HUDEP-2 (cell line): ENCODE measurements around the gene PDE3A.
A peak's percentile ranks its signal among the peaks of the same experiment; 100 is the strongest.

Experiments used
- DNase-seq, 76 experiments: peaks; one replicate each; lab custom pipeline; 2025; ENCODE audit not compliant: unreplicated experiment in 76 of 76; lab: John Stamatoyannopoulos, UW

The PDE3A gene

DNA sequence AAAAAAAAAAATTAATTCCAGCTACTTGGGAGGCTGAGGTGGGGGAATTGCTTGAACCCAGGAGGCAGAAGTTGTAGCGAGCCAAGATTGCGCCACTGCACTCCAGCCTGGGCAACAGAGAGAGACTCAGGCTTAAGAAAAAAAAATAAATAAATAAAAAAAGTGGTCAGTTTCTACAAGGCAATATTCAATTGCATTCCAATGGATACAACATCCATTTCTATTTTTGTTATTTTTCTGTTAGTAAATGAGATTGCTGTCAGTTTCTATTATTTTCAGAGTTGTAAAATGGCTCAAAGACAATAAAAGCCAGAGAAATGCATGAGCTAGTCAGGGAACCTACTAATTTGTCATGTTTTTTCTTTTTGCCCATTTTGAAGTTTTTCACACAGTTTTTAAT lies 119.2 kb downstream of the PDE3A start:
- no peak for DNase-seq

DNA sequence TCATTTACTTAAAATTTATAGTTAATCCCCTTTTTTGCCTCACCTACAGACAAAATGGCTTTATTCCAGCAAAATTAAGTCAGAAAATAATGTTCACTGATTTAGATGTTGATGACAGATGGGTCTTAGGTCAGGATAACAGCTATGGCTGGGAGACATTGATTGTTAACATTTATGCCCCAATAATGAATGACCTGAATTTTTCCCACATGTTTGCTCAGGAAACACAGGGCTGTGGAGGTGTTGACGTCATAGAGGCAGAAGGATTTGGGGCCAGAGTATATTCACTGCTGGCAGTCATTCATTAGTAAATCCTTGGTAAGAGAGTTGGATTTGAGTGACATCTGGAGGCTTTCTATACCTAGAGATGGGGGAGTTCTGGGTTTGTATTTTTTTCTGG lies 121.3 kb downstream of the PDE3A start:
- no peak for DNase-seq

DNA sequence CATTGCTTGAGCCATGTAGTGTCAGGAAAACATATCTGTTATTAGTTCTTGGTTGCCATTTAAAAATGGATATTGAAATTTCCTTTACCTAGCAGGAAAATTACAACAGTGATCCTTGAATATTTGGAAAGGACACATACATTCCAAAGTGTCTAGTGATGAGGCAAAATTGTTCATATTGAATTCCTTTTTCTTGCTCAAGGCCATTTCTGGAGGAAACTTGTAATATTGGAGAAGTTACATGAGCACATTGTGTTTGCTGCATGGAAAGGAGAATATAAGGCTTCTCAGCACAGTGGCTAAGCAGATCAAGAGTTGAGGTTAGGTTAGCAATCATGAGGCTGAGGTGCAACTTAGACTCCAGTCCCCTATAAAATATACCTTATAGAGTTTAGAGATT lies 121.9 kb downstream of the PDE3A start:
- no peak for DNase-seq

DNA sequence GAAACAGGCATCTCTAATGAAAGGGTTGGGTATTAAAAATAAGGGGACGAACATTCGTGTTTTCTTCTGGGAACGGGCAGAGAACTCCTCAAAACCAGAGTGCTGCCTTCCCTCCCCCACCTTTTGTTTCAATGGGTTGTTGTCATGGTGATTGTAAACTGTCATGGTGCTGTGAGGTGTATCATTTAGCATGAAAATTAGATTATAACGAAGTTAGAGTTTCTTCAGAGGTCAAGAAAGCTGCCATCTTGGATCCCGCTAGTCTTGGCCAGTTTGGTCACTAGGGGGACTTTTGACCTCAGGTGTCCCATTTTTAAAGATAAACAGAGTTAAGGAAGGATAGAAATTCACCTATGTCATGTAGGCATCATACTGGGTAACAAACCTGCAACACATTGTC lies 123.0 kb downstream of the PDE3A start:
- no peak for DNase-seq

DNA sequence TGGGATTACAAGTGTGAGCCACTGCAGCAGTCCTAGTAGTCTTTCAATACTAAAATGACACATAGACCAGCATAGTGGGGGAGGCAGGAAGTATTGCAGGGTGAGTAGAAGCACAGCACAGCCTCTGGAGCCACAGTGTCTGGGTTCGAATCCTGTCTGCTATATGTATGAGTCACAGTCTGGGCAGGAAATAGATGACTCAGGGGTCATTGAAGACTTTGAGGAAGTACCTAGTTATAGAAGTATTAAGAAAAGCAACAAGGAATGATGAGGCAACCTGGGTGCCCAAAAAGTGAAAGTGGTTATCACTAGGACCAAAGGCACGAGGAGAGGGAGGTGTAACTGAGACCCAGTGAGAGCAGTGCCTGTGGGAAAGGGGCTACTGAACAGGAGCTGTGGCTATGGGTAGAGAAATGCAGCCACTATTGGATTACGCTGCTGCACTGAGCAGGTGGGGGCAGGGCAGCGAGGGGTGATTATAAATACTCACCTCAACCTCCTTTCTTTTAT lies 124.0 kb downstream of the PDE3A start:
- peak in 3 of 76 experiments; percentile 0 to 26 (median 6) for DNase-seq

DNA sequence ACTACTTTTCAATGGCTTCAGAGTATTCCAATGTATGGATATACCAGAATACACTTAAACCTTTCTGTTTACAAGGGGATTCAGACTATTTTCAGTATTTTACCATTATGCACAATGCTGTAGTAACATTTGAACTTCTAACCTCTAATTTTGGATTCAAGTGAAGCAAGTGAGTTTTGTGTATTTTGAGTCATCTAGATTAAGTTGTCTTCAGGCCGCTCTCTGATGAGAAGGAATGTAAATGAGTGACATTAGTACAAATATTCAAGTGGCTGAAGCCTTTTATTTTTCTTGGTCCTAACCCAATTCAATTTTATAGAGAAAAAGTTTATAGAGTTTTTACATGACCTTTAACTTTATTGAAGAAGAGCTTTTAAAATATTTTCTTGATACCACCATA lies 125.6 kb downstream of the PDE3A start:
- DNase-seq, result no peak

DNA sequence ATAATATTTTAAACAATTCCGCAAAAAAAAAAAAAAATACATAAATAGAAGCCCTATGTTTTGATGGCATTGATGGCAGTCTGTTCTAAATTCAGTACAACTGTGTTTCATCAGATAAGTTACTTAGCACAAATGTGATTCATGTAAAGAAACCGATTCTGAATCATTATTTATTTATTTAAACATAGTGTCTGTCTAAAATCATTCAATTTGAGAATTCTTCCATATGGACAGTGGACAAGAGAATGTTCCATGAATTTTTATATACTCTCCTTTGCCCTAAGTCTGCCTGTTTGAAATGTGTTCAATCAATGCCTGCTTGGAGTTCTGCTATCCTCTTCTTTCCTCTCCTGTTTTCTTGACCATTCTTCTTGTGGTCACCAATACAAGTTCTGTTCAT lies 126.5 kb downstream of the PDE3A start:
- no peak for DNase-seq

DNA sequence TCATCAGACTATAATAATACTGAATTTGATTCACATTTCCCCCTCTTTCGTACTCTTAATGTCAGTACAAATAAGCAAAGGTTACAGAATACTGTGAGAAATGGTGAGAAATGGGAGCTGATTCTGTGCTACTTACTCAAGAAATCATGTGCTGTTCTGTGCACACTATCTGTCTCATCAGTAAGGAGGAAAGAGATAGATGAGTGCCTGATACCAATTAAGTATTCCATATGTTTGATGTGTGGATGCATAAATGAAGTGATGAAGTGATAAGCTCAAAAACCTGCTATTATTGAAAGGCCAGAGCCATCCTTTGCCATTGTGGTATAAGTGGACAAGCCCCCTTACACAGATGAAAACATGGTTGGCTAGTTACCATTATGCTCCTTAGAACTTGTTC lies 127.7 kb downstream of the PDE3A start:
- DNase-seq, result no peak

DNA sequence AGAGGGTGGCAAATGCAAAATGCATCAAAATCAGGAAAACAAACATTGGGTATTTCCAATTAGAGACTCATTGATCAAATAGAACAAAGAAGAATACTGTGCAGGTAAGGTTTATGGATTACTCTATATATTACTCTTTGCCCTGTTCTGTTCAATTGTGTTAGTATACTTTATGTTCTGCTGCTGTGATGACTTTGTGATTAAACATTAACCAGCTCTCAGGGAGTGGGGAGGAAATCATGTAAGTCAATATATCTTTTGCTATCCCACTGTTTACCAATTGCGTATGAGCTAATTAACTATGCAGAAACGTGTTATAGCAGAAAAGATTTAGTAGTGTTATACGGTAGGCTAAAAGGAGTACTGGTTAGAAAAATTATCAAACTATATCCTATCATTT lies 129.4 kb downstream of the PDE3A start:
- DNase-seq, result no peak

DNA sequence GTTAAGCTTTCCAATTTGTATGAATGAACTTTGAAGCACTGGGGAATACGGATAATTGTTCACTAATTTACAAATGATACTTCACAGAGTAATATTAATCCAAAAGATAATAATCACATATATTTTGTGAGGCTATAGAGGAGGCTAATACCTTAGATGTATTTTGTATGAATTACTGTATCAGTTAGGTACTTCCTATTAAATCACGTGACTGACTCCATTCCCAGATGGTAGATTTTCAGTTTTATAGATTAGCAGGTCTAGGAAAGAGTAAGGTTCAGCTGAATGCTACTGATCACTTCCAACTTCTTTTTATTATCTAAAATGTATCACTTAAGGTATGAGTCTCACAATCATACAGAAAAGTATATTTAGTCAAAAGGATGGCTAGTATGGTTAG lies 133.6 kb downstream of the PDE3A start:
- DNase-seq, result no peak

DNA sequence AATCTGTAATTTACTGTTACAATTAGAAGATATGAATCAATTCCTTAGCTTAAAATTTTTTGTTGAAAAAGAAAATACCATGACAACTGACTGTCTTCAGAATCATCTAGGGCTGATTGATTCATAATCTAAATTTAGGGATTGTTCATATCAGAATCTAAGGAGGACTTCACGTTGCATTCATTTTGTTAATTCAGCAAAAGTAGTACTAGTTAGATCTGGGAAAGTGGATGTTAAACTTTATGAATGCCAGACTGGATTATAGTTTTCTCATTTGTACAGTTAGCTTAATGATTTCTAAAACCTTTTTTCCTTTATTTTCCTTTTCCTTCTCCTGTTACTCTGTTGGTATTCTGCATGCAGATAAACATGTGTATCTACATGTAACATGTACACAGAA lies 135.5 kb downstream of the PDE3A start:
- no peak for DNase-seq

DNA sequence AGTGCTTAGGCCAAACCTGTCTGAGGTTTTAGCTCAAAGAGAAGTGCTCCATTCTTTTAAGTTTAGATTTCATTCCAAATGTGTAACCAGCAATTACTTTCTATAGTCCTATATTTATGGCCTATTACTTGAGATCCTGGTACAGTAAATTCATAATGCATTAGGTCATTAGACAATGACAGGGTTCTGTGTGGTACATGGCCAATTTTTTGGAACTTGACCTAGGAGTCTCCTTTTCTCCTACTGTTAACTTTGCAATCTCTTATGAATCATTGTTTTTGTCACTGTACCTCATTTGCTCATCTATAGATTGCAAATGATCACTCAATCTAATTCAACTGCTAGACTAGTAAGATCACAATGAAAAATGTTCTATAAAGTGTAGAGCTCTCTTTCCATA lies 136.7 kb downstream of the PDE3A start:
- DNase-seq, result no peak

DNA sequence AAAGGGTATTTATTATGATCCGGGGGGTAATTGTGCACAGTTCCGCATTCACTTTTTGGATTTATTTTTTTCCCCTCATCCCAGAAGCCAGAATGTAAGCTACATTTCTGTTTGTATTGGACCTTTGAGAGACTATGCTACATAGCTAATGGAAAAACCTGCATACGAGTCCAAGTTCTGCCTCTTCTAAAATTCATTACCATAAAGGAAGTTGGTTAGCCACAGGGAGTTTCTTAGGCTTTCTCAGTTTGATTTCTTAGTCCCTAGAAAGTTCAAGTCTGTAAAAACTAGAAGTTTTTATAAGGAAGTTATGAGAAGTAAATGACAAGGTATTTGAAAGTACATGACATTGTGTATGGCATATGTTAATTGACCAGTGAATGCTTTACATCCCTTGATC lies 138.7 kb downstream of the PDE3A start:
- no peak for DNase-seq

DNA sequence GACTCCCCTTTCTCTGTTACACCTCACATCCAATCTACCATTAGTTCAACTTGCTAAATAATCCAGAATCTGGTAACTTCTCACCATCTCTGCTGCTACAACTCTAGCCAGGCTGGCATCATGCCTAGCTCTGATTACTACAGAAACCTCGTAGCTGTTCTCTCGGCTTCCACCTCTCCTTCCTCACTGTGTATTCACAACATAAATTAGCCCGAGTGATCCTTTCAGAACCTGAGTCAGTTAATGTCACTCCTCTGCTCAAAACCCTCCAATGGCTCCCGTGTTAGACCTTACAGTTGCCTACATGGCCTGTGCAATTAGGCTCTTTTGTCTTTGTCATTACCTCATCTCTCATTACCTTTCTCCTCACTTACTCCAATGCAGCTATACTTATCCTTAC lies 139.4 kb downstream of the PDE3A start:
- DNase-seq, result no peak

DNA sequence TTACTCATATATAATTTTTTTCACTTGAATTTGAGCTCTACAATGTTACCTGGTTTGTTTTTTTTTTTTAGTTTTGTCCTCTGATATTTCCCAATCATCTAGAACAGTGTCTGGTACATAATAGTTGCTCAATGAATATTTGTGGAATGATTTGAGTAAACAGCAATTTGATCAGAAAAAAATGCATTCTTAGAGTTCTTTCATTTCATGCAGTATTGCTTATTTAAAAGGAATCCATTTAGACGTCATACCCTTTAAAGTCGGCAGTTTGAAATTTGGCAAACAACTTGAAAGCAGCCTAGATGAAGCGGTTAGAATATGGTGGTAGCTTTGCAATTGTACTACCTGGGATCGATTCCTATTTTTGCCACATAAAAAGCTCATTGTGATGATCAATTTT lies 140.0 kb downstream of the PDE3A start:
- DNase-seq, result no peak

DNA sequence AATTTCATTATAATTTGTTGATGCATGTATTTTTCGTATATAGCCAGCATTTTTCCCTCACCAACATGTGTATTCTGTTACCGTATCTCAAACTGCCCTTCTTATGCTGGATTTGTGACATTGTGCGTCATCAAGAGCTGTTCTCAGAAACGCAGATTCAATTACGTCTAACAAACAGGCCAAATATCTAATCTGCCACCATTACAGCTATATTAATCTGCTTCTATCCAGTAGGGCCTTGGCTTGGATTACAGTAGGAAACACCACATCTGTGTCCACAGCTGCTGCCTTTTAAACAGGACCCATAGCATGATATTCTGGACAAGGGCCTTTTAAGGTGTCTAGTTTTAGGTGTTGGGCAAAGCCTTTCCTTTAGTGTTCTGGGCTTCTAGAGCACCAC lies 140.6 kb downstream of the PDE3A start:
- no peak for DNase-seq

DNA sequence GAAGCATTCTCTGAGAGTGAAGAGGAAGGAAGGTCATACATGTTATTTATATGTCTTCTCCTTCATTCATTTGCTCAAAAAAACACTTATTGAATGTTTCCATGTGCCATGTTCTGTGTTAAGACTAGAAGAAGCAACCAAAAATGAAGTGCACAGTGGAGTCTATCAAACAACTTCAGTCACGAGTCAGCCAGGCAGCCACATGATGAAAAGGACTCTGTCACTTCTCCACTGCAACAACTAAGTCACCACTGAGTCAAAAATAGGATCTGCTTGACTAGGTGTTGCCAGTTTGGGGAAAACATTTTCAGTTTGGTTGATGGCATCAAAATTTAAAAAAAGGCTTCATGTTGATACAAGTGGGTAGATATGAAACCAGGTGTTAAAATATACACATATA lies 142.5 kb downstream of the PDE3A start:
- DNase-seq, result no peak

DNA sequence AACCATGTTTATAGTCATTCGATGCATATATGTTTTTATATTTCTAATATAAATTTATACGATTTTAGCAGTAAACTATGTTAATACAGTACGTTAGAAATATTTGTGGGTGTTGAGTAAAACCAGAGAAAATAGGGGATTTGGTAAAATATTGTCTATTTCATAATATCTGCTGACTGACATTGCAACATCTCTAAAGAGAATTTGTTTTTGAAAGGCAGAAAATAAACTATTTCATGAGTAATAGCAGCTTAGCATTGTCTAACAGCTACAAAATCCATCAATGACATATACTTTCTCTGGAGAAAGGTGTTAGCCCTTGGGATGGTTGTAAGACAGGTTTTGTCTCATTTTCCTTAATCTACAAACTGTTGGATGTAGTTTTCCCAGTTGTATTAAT lies 144.9 kb downstream of the PDE3A start:
- no peak for DNase-seq

DNA sequence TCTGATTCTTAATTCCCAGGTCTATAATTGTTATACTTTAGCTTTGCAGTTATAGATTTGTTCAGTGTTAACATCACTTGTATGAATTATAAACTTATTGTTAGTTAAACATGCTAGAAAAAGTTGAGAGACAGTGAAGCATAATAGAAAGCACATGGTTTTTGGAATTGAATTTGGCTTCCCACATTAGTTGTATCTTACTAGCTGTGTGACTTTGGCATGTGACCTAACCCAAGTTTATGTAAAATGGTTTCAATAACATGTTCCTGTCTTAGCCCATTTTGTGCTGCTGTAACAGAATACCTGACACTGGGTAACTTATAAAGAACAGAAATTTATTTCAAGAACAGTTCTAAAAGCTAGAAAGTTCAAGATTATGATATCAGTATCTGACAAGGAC lies 146.3 kb downstream of the PDE3A start:
- no peak for DNase-seq

DNA sequence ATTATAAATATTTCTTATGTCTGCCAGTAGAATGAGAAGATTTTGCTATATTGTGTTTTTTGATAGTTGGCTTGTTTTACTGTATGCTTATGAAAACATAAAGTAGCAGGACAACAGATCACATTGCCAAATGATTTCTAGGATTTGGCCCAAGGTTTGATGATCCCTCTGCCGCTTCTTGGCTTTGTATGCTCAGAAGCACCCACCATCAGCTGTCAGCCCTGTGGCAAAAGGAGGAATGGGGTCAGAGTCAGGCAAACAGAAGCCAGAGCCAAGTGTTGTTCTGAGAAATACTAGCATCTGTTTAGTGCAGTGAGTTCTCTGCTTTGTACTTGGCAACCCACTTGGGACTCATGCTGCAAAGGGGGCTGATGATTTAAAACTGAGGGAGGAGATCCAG lies 152.2 kb downstream of the PDE3A start:
- DNase-seq, result no peak

DNA sequence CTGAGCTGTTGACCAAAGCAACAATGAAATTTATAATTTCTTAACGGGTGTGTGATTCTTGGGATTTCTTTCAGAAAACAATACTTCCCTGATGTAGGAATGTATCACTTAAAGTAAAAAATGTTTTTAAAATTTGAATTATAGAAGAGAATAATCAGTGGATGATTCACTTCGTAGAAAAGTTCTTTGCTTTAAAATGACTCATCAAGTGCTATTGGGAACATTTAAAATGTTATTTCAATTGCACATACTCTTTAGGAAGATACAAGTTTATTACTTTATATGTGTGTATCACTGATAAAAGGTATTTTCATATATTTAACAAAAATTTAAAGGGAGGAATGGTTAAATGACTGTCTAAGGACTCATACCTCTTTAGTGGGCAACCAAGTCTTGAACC lies 155.3 kb downstream of the PDE3A start:
- no peak for DNase-seq

DNA sequence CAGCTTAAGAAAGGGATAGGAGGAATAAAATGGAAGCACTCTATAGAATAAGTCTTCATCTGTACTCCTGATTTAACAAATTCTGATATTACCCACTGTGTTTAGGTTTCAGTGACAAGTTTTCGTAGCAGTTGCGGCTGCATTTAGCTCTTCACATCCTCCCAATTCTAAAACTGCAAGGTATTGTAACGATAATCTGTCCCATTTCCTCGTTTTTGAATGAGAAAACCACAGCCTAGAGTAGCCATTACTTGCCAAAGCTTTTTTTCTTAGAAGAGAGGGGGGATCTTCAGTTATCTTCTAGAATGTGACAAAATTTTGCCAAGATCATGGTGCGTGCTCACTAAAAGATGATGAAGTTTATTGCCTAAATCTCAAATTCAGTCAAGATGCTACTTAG lies 155.8 kb downstream of the PDE3A start:
- no peak for DNase-seq

DNA sequence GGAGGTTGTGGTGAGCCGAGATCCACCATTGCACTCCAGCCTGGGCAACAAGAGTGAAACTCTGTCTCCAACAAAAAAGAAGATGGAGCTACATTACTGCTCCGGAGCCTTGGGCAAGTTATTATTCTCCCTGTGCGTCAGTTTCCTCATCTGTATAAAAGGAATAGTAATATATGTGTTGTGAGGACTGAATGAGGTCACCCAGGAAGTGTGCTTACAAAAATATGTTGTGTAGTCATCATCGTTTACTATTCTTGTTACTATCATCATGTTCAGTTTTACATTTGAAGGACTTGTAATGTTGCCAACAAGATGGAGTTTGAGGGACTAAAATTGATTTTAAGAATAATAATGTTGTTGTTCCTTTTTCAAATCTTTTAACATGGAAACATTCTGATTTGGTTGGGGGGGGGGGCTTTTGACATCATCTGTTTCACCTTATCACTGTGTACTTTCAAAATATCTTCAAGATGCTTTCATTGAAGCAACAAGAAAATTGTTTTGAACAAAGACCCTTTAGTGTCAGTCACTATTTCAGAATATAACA lies 156.8 kb downstream of the PDE3A start:
- DNase-seq, result no peak
